A673 (cell line): ENCODE data around the gene TTLL4. TPM values are rescaled to one million over a fixed set of nuclear protein-coding genes. Genes with fewer than 3 reads are reported as not detected.

Source experiments
- BruUV-seq: library from RNA; stranded (reverse); fragments of 400-500 nt; replicated peaks from 2 replicates; lab custom pipeline; 2021; lab: Mats Ljungman, UMichigan
- CTCF ChIA-PET: fragments of 300-600 bp; sonication (Branson Sonifier 250); formaldehyde crosslinking; loops from one replicate; lab custom pipeline; 2022; ENCODE audit warnings: antibody characterized with exemption; lab: Charles Lee
- POLR2A ChIA-PET: fragments of 300-600 bp; sonication (Branson Sonifier 250); formaldehyde crosslinking; loops from one replicate; lab custom pipeline; 2022; ENCODE audit warnings: antibody characterized with exemption; ENCODE audit not compliant: low non-redundant PET; lab: Charles Lee
- DNase-seq: peaks from one replicate; pipeline ENCODE4 v3.0.0-alpha.2; 2015; ENCODE audit warnings: low spot score
- H3K27ac ChIP-seq: fragments of 200-600 bp; sonication (generic); 2 replicates; pipeline ENCODE4 v1.5.1; 2016; ENCODE audit warnings: mixed run types, low read depth, mild to moderate bottlenecking, mixed read lengths, antibody characterized with exemption, low read length; ENCODE audit not compliant: poor library complexity, severe bottlenecking
- H3K27me3 ChIP-seq: fragments of 200-600 bp; sonication (generic); replicated peaks from 2 replicates; pipeline ENCODE4 v1.6.1; 2017; ENCODE audit warnings: mixed run types, low read depth, mild to moderate bottlenecking, mixed read lengths, antibody characterized with exemption, low read length; ENCODE audit not compliant: insufficient read depth, poor library complexity
- H3K36me3 ChIP-seq: fragments of 200-600 bp; sonication (generic); 2 replicates; pipeline ENCODE4 v1.6.1; 2016; ENCODE audit warnings: mixed run types, mild to moderate bottlenecking, mixed read lengths, antibody characterized with exemption, low read length; ENCODE audit not compliant: insufficient read depth, poor library complexity, severe bottlenecking
- H3K4me1 ChIP-seq: fragments of 200-600 bp; sonication (generic); 2 replicates; pipeline ENCODE4 v1.6.1; 2017; ENCODE audit warnings: mixed run types, mild to moderate bottlenecking, mixed read lengths, antibody characterized with exemption, low read length; ENCODE audit not compliant: insufficient read depth, poor library complexity, severe bottlenecking
- H3K4me3 ChIP-seq: fragments of 200-600 bp; sonication (generic); 2 replicates; pipeline ENCODE4 v1.5.1; 2016; ENCODE audit warnings: low read depth, mixed run types, mild to moderate bottlenecking, mixed read lengths, low read length; ENCODE audit not compliant: poor library complexity, severe bottlenecking
- H3K9me3 ChIP-seq: fragments of 200-600 bp; sonication (generic); 2 replicates; pipeline ENCODE4 v1.6.1; 2016; ENCODE audit warnings: mixed run types, low read depth, mild to moderate bottlenecking, mixed read lengths, antibody characterized with exemption, low read length; ENCODE audit not compliant: poor library complexity, severe bottlenecking
- CTCF ChIP-seq: fragments of 300-800, 200-600 bp; sonication (generic); conservative IDR thresholded peaks from 2 replicates; pipeline ENCODE4 v1.5.1; 2017; ENCODE audit warnings: low read depth, mild to moderate bottlenecking, antibody characterized with exemption, low read length, moderate library complexity, mixed read lengths
- EZH2 ChIP-seq: fragments of 200-600 bp; sonication (generic); IDR thresholded peaks from 2 replicates; pipeline ENCODE4 v1.6.1; 2017; ENCODE audit warnings: borderline replicate concordance, low read depth, mild to moderate bottlenecking, mixed read lengths, antibody characterized with exemption, low read length; ENCODE audit not compliant: poor library complexity, severe bottlenecking
- intact Hi-C: fragments of 100-400 bp; cut with micrococcal nuclease; formaldehyde crosslinking; loops from one replicate; pipeline ENCODE4 v1.10.0; 2022; ENCODE audit not compliant: unreplicated experiment
- total RNA-seq: library from RNA; stranded (reverse); gene quantifications from 2 replicates; pipeline ENCODE4 v1.2.3, GENCODE V29; 2021

The TTLL4 gene
- total RNA-seq, 1 experiment from 2014 or later: 100 TPM

- Histone ChIP-seq H3K36me3 (peaks cover 17% of the 10 kb centered on the region), H3K27ac (no peak overlapping the region), H3K9me3 (no peaks in the 10 kb centered on the region), H3K4me3 (no peak overlapping the region), H3K4me1 (no peaks in the 10 kb centered on the region), H3K27me3 (no peaks in the 10 kb centered on the region)
- ChIA-PET POLR2A (no interaction called here), CTCF (no interaction called here)
- DNase-seq: no peak
- TF ChIP-seq CTCF (no peak), EZH2 (no peak)
- BruUV-seq: no TSS peak
- intact Hi-C loops: loop anchor here (5.0 kb wide), 1 partner anchor 392 kb away; no protein-coding TSS in a partner anchor
Measured at GRCh38 chr2:218694405-218695145, 16.1 kb upstream of the TTLL4 start.

- intact Hi-C loops: no loop called here
- peaks cover 5% of the 10 kb centered on the region for H3K36me3 ChIP-seq
- no peaks in the 10 kb centered on the region for H3K9me3 ChIP-seq
- BruUV-seq: no TSS peak
- H3K4me3 ChIP-seq: no peak overlapping the region
- ChIA-PET POLR2A (no interaction called here), CTCF (no interaction called here)
- no peak for TF ChIP-seq CTCF
- no peak for TF ChIP-seq EZH2
- H3K27me3 ChIP-seq: no peaks in the 10 kb centered on the region
- DNase-seq: no peak
- H3K27ac ChIP-seq: peak overlapping the region; percentile 16
- no peaks in the 10 kb centered on the region for H3K4me1 ChIP-seq
Measured at GRCh38 chr2:218698885-218699284, 11.8 kb upstream of the TTLL4 start.

GRCh38 chr2:218701806-218702205, 8.8 kb upstream of the TTLL4 start:
- intact Hi-C loops: no loop called here
- H3K27me3 ChIP-seq: no peaks in the 10 kb centered on the region
- no peak overlapping the region for H3K27ac ChIP-seq
- peaks cover 5% of the 10 kb centered on the region for H3K36me3 ChIP-seq
- DNase-seq: no peak
- no peaks in the 10 kb centered on the region for H3K9me3 ChIP-seq
- ChIA-PET POLR2A (no interaction called here), CTCF (interaction anchor here (0.9 kb wide), 1 partner anchor 8 kb away, joined by 3 read pairs; no protein-coding TSS in a partner anchor)
- TF ChIP-seq EZH2 (no peak), CTCF (no peak)
- H3K4me3 ChIP-seq: no peak overlapping the region
- no peaks in the 10 kb centered on the region for H3K4me1 ChIP-seq
- no TSS peak for BruUV-seq
